Measurements from ENCODE around the gene PARD3B.

The PARD3B gene

GRCh38 chr2:204726831-204727230 lies 181.6 kb downstream of the PARD3B start:
- no peak for TF ChIP-seq CTCF (IDR thresholded peaks at IDR 0.05; ENCODE audit: extremely low read depth, missing control alignments)
- no peak for DNase-seq (ENCODE audit: low spot score)

- DNase-seq (ENCODE audit: low spot score), result no peak
- TF ChIP-seq CTCF (IDR thresholded peaks at IDR 0.05; ENCODE audit: extremely low read depth, missing control alignments), result no peak
These were observed 182.1 kb downstream of the PARD3B start for GRCh38 chr2:204727368-204727767.

- TF ChIP-seq CTCF (IDR thresholded peaks at IDR 0.05; ENCODE audit: extremely low read depth, missing control alignments), result no peak
- DNase-seq (ENCODE audit: low spot score), result no peak
These were observed 185.3 kb downstream of the PARD3B start for GRCh38 chr2:204730603-204731002.

GRCh38 chr2:204732019-204732418 lies 186.7 kb downstream of the PARD3B start:
- no peak for DNase-seq (ENCODE audit: low spot score)
- TF ChIP-seq CTCF (IDR thresholded peaks at IDR 0.05; ENCODE audit: extremely low read depth, missing control alignments), result no peak

GRCh38 chr2:204737296-204737695 lies 192.0 kb downstream of the PARD3B start:
- no peak for TF ChIP-seq CTCF (IDR thresholded peaks at IDR 0.05; ENCODE audit: extremely low read depth, missing control alignments)
- no peak for DNase-seq (ENCODE audit: low spot score)

- DNase-seq (ENCODE audit: low spot score), result no peak
- no peak for TF ChIP-seq CTCF (IDR thresholded peaks at IDR 0.05; ENCODE audit: extremely low read depth, missing control alignments)
These were observed 193.4 kb downstream of the PARD3B start for GRCh38 chr2:204738721-204739120.

GRCh38 chr2:204743393-204743960 lies 198.2 kb downstream of the PARD3B start:
- no peak for DNase-seq (ENCODE audit: low spot score)
- TF ChIP-seq CTCF (IDR thresholded peaks at IDR 0.05; ENCODE audit: extremely low read depth, missing control alignments), result no peak
